ENCODE measurements around the gene EQTN.
"Not testable (repeated sequence)": the region's sequence is repeated elsewhere in the genome, so short reads cannot be mapped to it uniquely, and the experiment has no call there.

EQTN gene

DNA sequence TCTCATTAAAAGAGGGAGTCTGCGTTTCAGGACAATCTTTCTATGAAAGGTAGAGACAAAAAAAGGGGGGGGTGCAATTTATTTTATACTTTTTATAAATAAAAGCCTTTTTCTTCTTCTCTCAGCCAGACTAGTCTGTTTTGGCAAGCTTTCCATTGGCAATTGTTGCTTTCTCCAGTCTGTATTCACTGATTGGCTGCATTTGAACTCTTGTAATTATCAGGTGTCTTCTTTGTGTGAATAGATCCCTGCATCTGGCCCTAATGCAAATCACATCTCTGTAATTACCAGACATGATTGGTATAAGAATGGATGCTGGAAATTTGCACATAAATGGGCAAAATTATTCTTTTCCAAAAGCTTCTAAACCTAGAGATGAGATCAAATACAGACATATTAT, 7.6 kb upstream of the EQTN start:
- H3K4me3 ChIP-seq (ENCODE audit: low read depth, low read length): no peak overlapping the region
- DNase-seq (ENCODE audit: low read depth): no peak

DNA sequence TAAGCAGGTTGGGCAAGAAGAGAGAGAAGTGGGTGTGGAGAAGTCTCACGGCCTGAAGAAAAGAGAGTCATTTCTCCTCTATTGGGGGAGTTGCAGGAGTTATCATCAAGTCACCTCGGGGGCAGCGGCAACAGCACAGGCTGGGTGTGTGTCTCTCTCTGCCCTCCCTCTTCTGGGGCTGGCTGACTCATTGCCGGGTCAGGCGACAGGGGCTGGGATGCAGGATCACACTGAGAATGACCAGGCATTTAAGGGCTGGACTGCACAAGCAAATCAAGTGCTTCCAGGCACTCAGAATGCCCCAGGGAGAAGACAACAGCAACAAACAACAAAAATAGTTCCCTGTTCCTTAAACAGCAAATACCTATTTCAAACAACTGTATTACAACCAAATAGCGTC, 6.3 kb upstream of the EQTN start:
- DNase-seq (ENCODE audit: low read depth): no peak
- no peak overlapping the region for H3K4me3 ChIP-seq (ENCODE audit: low read depth, low read length)

DNA sequence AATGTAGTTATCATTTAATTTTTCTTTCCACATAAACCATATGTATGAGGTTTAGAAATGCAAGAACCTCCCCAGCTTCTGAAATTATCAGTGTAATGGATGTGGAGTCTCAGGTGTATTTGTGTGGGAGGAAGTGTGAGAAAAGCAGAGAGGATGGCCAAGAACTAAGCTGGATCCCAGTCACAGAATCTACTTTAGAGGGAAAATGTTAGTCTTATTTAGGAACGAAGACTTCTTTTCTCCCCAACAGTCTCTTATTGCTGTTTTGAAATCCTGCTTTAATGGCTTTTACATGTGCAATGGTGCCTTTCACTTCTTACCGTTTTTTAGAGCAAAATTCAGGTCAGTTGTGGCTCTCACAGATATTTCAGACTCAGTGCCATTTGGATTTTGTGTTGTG, 3.0 kb downstream of the EQTN start:
- H3K4me3 ChIP-seq (ENCODE audit: low read depth, low read length): no peak overlapping the region
- DNase-seq (ENCODE audit: low read depth): no peak

DNA sequence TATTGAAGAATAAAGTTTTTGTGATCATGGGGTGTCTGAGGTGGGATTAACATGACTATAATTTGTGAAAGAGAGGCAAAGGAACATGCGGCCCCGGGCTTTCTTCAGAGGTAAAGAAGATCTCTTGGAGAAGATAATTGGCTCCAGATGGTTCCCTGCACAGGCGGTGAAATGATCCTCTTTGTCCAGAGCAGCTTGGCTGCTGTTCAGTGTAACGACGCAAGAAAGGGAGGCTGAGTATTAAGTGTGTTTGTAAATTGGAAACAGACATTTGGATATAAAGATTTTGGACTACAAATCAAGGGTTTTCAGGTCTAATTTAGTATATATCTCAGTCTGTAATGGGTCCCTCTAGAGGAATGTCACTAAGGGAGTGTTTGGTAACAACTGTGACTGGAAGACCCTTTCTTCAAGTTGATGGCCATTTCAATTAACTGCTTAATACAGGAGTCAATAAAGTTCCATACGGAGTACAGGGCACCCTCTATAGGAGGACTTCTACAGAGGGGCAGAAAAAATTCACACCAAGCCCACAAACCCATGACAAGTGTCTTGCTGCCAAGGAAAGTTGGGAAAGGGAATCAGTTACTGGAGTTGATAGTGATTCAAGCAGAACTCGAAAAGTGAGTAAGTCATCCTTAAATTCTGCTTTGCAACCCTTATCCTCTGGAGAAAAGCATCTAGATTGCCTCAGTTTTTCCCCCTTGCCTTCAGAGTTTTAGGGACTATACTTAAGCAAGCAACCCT, 4.1 kb downstream of the EQTN start:
- DNase-seq (ENCODE audit: low read depth): peak; percentile 32
- no peak overlapping the region for H3K4me3 ChIP-seq (ENCODE audit: low read depth, low read length)

DNA sequence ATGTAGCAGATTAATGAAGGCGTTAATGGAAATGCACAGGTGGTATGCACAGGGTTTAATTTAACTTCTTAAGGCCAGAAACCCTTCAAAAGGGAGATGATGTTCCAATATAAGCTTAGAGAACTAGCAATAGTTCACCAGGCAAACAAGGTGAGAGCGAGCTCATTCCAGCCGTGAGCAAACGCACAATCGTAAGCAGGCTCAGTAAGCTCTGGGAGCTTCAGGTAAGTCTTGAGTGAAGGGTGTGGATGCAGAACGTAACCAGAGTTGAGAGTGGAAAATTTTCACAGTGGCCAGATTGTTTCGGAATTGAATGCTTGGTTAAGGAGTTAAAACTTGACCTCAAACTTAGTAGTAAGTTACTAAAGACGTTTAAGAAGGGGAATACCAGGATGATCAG, 5.7 kb downstream of the EQTN start:
- DNase-seq (ENCODE audit: low read depth): no peak

DNA sequence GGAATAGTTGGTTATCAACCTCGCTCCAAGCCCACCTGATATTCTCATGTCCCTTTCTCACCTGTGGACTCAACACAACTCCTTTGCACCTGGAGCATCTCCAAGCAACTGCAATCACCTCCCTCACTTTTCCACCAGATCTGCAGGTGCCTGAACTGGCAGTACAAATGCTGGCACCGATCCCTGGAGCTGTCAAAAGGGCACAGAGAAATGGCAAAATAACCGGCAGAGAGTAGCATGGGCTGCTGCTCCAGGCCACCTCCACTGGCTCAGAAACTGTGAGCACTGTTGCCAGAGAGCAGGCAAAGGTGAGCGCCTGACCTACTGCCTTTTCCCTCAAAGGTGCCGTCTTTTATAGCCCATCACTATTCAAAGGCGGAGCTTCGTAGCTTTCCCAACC, 14.7 kb downstream of the EQTN start:
- DNase-seq (ENCODE audit: low read depth): no peak
- H3K4me3 ChIP-seq (ENCODE audit: low read depth, low read length): no peak overlapping the region

More for the DNA sequence above, 5.7 kb downstream of the EQTN start:
- no peak overlapping the region for H3K4me3 ChIP-seq (ENCODE audit: low read depth, low read length)

DNA sequence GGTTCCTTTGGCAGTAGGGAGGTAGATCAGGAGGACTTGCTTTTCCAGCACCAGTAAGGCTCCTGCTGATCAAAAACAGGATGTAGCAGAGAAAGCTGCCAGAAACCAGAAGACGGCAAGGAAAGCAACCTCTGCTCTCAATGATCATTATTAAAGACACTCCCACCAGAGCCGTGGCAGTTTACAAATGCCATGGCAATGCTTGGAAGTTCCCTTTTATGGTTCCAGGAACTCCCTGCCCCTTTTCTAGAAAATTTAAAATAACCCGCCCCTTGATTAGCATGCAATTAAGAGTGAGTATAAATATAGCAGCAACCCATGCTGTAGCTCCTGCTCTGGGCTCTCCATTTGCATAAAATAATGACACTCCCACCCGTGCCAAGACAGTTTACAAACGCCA, 16.1 kb downstream of the EQTN start:
- no peak for DNase-seq (ENCODE audit: low read depth)
- no peak overlapping the region for H3K4me3 ChIP-seq (ENCODE audit: low read depth, low read length)

DNA sequence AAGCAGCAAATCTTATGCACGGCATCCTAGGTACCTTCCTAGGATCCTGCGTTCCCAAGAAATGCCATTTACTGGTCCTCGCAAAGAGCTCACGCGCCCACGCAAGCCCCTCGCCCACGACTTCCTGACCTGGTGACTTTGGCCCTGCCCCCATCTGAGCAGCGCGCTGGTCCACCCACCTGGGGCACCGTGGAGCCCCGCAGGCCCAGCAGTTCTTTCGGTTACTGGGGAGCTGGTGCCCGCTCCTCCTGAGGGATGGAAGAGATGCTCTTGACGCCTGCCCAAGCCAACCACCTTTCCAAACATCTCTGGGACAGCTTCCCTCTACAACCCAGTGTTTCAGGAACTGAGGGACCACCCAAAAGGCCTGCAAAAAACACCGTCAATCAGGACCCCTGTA, 16.7 kb downstream of the EQTN start:
- H3K4me3 ChIP-seq (ENCODE audit: low read depth, low read length): no peak overlapping the region
- DNase-seq (ENCODE audit: low read depth): no peak

DNA sequence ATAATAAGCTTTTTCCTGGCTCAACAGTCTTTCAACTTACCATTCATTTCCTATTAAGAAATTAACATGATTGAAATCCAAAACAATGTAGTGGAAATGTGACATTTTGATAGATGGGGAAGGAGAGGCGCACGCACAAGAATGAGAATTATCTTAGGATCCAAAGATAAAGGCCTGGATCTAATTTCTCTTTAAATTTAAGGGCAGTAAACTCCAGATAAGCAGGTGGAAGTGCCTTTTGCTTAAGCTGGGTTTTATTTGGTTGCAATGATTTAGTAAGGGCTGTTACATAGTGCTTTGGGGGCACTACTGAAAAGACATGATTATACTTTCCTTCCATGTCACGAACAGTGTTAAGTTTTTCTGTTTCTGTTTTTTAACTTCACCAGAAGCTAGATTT, 17.3 kb downstream of the EQTN start:
- no peak overlapping the region for H3K4me3 ChIP-seq (ENCODE audit: low read depth, low read length)
- DNase-seq (ENCODE audit: low read depth): no peak

DNA sequence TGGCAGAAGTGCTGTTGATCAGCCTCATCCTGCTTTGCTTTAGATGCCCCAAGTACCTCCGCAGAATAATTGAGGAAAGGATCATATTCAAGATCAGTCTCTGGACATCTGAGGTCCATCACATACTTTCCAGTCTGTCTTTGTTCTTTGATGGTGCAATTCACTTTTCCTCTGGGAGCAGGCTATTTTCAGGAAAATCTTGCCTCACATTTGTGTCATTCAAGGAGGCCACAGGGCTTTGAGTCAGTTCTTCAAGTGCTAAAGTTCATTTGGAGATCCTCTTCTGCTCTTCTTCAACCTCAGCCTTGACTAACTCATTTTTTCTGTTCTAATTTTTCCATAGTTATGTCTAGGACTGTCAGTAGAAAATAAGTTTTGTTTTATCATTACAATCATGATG, 18.6 kb downstream of the EQTN start:
- H3K4me3 ChIP-seq (ENCODE audit: low read depth, low read length): no peak overlapping the region
- DNase-seq (ENCODE audit: low read depth): peak; percentile 27

DNA sequence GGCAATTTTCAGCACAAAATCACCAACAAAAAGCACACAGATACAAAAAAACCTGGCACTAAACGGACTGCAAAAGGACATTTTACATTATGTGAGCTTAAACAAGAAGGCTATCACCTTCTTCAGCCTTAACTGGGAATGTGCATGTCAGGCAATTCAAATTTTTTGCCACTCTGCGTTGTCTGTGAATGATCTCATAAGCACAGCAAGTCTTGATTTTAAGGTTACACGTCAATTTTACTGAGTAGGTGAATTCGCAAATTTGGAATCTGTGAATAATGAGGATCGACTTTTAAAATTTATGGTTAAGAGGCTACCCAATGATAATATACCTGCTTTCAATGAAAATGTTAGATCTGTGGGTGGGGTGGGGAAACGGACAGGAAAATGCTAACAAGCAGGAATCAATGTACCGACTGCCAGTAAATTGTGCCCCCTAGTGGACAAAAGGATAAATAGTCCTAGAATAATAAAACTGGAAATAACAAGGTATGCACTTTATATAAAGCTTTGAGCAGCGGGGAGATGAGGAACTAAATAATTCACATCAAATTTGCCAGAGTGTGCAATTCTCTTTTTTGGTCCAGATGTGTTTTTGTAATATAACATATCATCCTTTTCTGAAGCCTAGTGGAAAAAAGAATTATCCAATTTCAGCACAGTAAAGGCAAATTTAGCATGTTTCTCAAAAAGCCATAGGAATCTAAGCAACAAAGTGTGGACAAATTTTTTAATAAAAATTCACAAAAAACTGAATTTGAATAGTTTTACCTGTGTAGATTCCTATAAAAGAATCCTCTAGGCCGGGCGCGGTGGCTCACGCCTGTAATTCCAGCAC, 20.5 kb downstream of the EQTN start:
- no peak overlapping the region for H3K4me3 ChIP-seq (ENCODE audit: low read depth, low read length)
- DNase-seq (ENCODE audit: low read depth): peak; percentile 8

DNA sequence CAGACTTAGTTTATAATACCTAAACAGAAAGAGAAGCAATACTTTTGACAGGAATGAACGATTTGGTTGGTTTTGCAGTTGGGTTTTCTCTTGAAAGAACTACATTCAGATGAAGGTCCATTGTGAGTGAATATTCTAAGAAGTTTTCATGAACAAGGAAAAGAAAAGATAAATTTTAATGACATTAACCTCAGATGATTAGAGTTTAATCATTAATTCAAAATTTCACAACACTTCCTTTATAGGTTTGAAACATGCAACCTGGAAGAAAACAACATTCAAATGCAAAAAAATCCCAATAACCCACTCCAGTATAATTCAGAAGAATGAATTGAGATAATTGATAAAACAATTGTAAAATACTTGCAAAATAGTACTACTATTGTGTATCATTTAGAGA, 23.8 kb downstream of the EQTN start:
- DNase-seq (ENCODE audit: low read depth): no peak
- no peak overlapping the region for H3K4me3 ChIP-seq (ENCODE audit: low read depth, low read length)

DNA sequence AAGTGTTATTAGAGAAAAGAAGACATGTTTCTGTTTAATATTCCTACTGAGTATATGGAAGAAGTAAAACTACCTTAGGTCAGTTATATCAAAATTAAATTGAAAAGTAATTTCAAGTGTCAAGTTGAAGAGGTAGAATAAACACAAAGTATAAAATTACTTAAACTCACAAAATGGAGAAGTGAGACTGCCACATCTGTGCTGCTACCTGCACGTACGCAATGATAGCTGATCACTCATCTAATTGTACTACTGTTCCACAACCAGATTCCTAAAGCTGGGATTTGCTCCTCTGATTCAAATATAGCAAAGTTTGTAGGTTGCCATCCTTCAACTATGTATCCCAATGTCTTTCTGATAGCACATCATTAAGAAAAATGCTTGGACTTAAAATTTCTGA, 24.8 kb downstream of the EQTN start:
- no peak overlapping the region for H3K4me3 ChIP-seq (ENCODE audit: low read depth, low read length)
- DNase-seq (ENCODE audit: low read depth): no peak

DNA sequence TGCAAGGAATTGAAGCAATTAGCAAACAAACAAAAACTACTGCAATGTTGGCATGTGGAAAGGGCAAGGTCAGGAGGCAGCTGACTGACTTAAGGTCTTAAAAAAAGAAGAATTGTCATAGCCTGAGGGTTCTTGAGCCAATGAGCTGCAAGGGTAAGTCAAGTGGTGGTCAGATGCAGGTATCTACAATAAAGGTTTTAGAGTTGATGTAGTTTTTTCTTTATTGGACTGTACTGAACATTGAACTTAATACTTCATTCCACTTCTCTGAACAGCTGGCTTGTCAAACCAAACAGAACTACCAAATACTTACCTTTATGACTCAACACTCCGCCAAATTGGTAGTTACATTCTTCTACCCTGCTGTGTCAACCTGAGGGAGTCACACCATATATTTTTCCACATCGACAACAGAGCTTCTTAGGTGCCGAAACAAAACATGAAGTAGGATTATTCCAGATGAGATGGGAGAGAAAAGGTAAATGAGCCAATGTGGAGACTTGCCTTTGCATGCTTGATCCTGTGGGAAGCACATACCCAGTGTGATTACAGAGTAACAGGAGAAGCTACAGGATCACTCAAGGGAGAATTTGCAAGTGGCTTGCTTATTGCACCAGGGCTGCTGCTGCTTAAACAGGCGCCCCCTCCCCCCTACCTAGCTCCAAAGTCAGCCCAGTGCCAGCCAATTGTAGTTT, 35.3 kb downstream of the EQTN start:
- DNase-seq (ENCODE audit: low read depth): no peak
- H3K4me3 ChIP-seq (ENCODE audit: low read depth, low read length): no peak overlapping the region

DNA sequence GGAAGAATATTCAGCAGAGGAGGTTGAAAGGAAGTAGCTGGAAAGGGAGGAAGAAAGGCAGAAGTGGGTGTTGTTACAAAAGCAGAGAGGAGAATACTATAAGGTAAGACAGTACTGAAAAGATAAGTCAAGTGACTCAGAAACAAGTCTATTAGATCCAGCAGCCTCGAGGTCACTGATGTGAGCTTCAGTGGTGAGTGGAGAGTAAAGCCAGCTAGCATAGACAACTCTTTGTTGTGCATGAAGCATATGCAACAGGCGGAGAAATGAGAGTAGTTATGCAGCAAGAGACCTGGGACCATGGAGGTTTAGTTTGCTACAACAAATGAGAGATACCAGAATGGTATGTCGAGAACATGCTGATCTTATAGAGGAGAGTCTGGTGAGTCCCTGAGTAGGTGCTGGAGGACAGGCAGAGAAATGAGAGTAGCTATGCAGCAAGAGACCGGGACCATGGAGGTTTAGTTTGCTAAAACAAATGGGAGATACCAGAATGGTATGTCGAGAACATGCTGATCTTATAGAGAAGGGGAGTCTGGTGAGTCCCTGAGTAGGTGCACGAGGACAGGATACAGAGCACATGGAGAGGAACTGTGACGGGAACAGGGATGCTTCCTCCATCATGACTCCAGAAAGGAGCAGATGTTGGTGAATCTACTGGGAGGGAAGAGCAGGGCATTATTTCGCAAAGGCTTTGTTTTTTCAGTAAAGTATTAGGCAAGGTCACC, 36.0 kb downstream of the EQTN start:
- H3K4me3 ChIP-seq (ENCODE audit: low read depth, low read length): no peak overlapping the region
- DNase-seq (ENCODE audit: low read depth): no peak

DNA sequence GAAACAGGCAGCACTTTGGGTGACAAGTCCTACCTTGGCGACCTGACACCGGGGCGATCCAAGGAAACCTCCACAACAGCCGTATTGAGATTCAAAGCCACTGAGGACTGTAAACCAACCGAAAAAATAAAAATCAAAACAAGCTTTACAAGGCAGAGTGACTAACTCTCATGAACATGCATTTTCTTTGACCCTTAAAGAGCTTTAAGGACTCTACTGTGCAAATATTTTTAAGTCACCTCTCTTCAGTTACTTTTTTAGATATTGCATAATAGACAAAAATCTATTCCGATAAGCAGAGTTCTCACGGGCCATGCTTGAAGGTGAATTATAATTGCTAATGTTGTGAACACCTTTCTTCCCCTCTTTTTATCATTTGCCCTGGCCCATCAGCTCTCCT, 38.3 kb downstream of the EQTN start:
- no peak overlapping the region for H3K4me3 ChIP-seq (ENCODE audit: low read depth, low read length)
- no peak for DNase-seq (ENCODE audit: low read depth)

DNA sequence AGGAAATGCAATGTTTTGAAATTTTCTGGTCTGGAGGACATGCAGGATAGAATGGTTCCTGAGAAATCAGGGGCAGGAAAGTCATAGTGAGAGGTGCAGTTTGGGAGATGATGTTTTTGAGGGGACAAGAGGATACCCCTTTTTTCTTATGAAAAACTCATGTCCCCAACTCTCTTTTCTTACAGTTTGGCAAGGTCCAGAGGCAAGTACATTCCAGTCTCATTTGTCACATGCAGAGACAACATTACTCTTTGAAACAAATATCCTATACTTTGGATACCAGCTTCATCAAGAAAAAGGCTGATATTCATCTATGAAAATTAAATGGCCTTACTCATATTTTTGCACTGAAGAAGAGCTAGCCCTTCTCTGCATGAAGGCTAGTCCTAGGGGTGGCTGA, 48.2 kb downstream of the EQTN start:
- H3K4me3 ChIP-seq (ENCODE audit: low read depth, low read length): no peak overlapping the region
- DNase-seq (ENCODE audit: low read depth): no peak

DNA sequence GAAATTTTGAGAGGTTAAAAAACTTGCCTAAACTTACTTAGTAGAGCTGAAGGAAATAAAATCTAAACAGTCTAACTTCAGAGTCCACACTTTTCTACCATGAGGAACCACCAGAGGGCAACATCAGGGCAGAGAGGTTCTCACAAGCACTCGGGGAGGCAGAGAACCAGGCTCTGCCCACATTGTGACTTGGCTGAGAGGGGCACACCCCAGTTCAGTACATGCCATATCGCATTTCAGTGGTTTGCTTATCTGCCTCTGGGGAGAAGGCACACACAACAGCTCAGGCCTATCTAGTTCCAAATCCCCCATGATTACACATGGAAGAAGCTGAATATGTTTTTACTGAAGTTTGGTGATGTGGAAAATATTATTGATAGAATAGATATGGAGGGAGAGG, 49.2 kb downstream of the EQTN start:
- DNase-seq (ENCODE audit: low read depth): no peak
- no peak overlapping the region for H3K4me3 ChIP-seq (ENCODE audit: low read depth, low read length)

DNA sequence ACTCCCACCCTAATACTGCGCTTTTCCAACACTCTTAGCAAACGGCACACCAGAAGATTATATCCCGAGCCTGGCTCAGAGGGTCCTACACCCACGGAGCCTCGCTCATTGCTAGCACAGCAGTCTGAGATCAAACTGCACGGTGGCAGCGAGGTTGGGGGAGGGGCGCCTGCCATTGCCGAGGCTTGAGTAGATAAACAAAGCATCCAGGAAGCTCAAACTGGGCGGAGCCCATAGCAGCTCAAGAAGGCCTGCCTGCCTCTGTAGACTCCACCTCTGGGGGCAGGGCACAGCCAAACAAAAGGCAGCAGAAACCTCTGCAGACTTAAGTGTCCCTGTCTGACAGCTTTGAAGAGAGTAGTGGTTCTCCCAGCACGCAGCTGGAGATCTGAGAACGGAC, 57.3 kb downstream of the EQTN start:
- not testable (repeated sequence) for DNase-seq (ENCODE audit: low read depth); H3K4me3 ChIP-seq (ENCODE audit: low read depth, low read length)
